ENCODE results near the gene CPHXL2.

DNA sequence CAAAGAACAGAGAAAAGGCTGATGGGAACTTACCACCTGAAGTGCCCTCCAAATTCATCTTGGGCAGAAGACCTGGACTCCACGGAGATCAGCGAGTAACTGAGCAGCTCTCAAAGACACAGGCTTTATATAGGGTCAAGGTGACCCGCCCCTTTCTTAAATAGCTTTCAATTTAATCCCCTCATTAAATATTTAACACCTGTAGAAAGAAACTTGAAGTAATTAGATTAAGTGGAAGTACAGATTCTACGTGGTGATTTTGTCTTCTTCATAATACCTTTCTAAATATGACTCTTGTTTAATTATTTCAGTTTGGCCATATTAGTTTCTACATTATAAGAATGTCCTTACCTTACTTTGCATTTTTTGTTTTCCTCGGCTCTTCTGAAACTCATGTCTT is 24.6 kb upstream of the CPHXL2 start, which contains the start of gene DUXB:
- TF ChIP-seq, protein P1, sequence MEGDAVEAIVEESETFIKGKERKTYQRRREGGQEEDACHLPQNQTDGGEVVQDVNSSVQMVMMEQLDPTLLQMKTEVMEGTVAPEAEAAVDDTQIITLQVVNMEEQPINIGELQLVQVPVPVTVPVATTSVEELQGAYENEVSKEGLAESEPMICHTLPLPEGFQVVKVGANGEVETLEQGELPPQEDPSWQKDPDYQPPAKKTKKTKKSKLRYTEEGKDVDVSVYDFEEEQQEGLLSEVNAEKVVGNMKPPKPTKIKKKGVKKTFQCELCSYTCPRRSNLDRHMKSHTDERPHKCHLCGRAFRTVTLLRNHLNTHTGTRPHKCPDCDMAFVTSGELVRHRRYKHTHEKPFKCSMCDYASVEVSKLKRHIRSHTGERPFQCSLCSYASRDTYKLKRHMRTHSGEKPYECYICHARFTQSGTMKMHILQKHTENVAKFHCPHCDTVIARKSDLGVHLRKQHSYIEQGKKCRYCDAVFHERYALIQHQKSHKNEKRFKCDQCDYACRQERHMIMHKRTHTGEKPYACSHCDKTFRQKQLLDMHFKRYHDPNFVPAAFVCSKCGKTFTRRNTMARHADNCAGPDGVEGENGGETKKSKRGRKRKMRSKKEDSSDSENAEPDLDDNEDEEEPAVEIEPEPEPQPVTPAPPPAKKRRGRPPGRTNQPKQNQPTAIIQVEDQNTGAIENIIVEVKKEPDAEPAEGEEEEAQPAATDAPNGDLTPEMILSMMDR (IDR thresholded peaks at IDR 0.05), result no peak
- no peak for TF ChIP-seq POLR2A (IDR thresholded peaks at IDR 0.05)
